Muscle layer of colon (tissue), 2 donors: Measurements from ENCODE around the gene ATOH8.
"Not testable (repeated sequence)": the region's sequence is repeated elsewhere in the genome, so short reads cannot be mapped to it uniquely, and the experiment has no call there.

Experiments used
- H3K27ac ChIP-seq: one replicate; pipeline ENCODE4 v1.7.0; 2013; ENCODE audit warnings: low read depth, mild to moderate bottlenecking, low read length, moderate library complexity
- H3K27me3 ChIP-seq, 2 donors: one replicate each; pipeline ENCODE4 v1.7.0; 2013; ENCODE audit warnings: low read length in 2 of 2, mild to moderate bottlenecking in 2 of 2; ENCODE audit not compliant: insufficient read depth in 2 of 2, control insufficient read depth in 1 of 2
- H3K36me3 ChIP-seq: one replicate; pipeline ENCODE4 v1.7.0; 2013; ENCODE audit warnings: mild to moderate bottlenecking, low read length; ENCODE audit not compliant: insufficient read depth
- H3K4me1 ChIP-seq: one replicate; pipeline ENCODE4 v1.7.0; 2013; ENCODE audit warnings: mild to moderate bottlenecking, low read length; ENCODE audit not compliant: insufficient read depth
- H3K4me3 ChIP-seq, 2 donors: one replicate each; pipeline ENCODE4 v1.7.0; 2013; ENCODE audit warnings: low read length in 2 of 2, low read depth in 1 of 2, mild to moderate bottlenecking in 1 of 2, moderate library complexity in 1 of 2
- H3K9ac ChIP-seq: one replicate; pipeline ENCODE4 v1.7.0; 2013; ENCODE audit warnings: low read length
- H3K9me3 ChIP-seq: one replicate; pipeline ENCODE4 v1.7.0; 2013; ENCODE audit warnings: mild to moderate bottlenecking, low read length
- donor health status: abdominal sarcoma.
- donor health status: Adenocarcinoma of cecum.

Gene ATOH8

DNA sequence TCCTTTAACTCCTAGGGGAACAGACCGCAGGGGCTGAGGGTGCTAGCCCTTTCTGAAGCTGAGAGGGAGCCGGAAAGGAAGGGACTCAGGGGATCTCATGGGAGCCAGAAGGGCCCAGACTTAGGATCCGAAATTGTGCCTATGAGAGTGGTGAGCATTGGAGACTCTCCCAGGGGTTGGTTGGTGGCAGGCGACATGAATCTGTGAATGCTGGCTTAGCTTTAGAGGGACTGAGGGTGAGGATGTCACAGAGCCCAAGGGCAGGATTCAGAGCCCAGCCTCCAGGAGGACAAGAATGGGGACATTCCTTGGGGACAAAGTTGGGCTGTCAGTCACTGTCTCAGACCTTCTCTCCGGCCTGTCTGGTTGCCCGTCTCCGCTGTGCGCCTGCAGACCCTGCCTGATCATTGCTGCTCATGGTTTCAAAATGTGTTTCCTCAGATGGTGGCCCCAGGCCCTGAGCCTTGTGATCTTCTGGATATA lies 42.2 kb upstream of the ATOH8 start:
- Histone ChIP-seq H3K9me3 (no peaks in the 10 kb centered on the region), H3K27ac (no peak overlapping the region), H3K27me3 (no peaks in the 10 kb centered on the region), H3K4me1 (peaks cover 13% of the 10 kb centered on the region), H3K9ac (no peak overlapping the region), H3K36me3 (no peaks in the 10 kb centered on the region), H3K4me3 (no peak overlapping the region)

- H3K9me3 ChIP-seq: no peaks in the 10 kb centered on the region
- H3K4me3 ChIP-seq: no peak overlapping the region
- H3K36me3 ChIP-seq: no peaks in the 10 kb centered on the region
- no peak overlapping the region for H3K27ac ChIP-seq
- no peak overlapping the region for H3K9ac ChIP-seq
- H3K4me1 ChIP-seq: peaks cover 13% of the 10 kb centered on the region
- no peaks in the 10 kb centered on the region for H3K27me3 ChIP-seq
These were observed 41.5 kb upstream of the ATOH8 start for GRCh38 chr2:85712336-85712735.

GRCh38 chr2:85712849-85713612 lies 40.8 kb upstream of the ATOH8 start:
- H3K27me3 ChIP-seq: no peaks in the 10 kb centered on the region
- H3K27ac ChIP-seq: no peak overlapping the region
- peaks cover 13% of the 10 kb centered on the region for H3K4me1 ChIP-seq
- H3K36me3 ChIP-seq: no peaks in the 10 kb centered on the region
- no peak overlapping the region for H3K4me3 ChIP-seq
- no peaks in the 10 kb centered on the region for H3K9me3 ChIP-seq
- H3K9ac ChIP-seq: no peak overlapping the region

GRCh38 chr2:85713836-85714235 lies 40.0 kb upstream of the ATOH8 start:
- Histone ChIP-seq H3K4me1 (peaks cover 13% of the 10 kb centered on the region), H3K9me3 (no peaks in the 10 kb centered on the region), H3K4me3 (no peak overlapping the region), H3K9ac (no peak overlapping the region), H3K36me3 (no peaks in the 10 kb centered on the region), H3K27me3 (no peaks in the 10 kb centered on the region), H3K27ac (no peak overlapping the region)

DNA sequence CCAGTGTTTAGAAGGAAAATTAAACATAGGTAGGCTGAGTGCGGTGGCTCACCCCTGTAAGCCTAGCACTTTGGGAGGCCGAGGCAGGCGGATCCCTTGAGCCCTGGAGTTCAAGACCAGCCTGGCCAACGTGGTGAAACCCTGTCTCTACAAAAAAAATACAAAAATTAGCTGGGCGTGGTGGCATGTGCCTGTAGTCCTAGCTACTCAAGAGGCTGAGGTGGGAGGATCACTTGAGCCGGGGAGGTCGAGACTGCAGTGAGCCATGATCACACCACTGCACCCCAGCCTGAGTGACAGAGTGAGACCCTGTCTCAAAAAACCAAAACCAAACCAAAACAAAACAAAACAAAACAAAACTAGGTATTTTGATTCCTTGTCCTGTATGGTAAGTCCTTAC lies 39.4 kb upstream of the ATOH8 start:
- H3K27ac ChIP-seq, H3K4me3 ChIP-seq, H3K9ac ChIP-seq, H3K27me3 ChIP-seq, H3K36me3 ChIP-seq, H3K9me3 ChIP-seq: not testable (repeated sequence)
- peaks cover 15% of the 10 kb centered on the region for H3K4me1 ChIP-seq

- peaks cover 16% of the 10 kb centered on the region for H3K4me1 ChIP-seq
- no peak overlapping the region for H3K9ac ChIP-seq
- H3K4me3 ChIP-seq: no peak overlapping the region
- H3K27me3 ChIP-seq: no peaks in the 10 kb centered on the region
- H3K9me3 ChIP-seq: no peaks in the 10 kb centered on the region
- H3K27ac ChIP-seq: no peak overlapping the region
- no peaks in the 10 kb centered on the region for H3K36me3 ChIP-seq
These were observed 39.0 kb upstream of the ATOH8 start for GRCh38 chr2:85714841-85715240.

DNA sequence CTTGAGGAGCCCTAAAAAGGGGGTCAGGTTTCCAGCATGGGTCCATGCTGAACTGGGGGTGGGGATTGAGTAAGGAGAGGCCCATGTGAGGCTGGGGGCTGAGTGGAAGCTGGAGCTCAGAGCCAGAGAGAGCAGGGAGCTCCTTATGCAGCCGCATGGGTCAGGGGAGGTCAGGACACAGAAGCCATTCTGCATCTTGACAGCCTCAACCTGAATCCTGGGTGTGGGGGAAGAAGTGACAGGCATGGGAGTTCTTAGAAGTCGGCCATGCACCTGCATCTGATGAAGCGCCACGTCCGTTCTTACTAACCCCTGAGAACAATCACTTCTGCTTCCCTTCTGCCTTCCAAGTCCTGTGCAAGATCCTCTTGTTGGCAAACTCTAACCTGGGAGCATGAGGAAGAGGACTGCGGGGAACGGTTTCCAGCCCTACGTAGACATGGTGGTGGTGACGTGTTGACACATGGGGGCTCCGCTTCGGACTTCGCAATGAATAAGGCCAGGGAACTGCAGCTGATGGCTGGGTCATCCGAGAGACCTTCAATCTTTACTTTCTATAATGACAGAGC lies 37.4 kb upstream of the ATOH8 start:
- Histone ChIP-seq H3K27ac (no peak overlapping the region), H3K4me3 (no peak overlapping the region), H3K36me3 (no peaks in the 10 kb centered on the region), H3K9me3 (no peaks in the 10 kb centered on the region), H3K9ac (no peak overlapping the region), H3K27me3 (no peaks in the 10 kb centered on the region), H3K4me1 (peaks cover 14% of the 10 kb centered on the region)

- H3K27ac ChIP-seq: no peak overlapping the region
- no peaks in the 10 kb centered on the region for H3K9me3 ChIP-seq
- peaks cover 11% of the 10 kb centered on the region for H3K4me1 ChIP-seq
- no peaks in the 10 kb centered on the region for H3K36me3 ChIP-seq
- no peak overlapping the region for H3K9ac ChIP-seq
- H3K4me3 ChIP-seq: no peak overlapping the region
- no peaks in the 10 kb centered on the region for H3K27me3 ChIP-seq
These were observed 36.3 kb upstream of the ATOH8 start for GRCh38 chr2:85717308-85718008.

DNA sequence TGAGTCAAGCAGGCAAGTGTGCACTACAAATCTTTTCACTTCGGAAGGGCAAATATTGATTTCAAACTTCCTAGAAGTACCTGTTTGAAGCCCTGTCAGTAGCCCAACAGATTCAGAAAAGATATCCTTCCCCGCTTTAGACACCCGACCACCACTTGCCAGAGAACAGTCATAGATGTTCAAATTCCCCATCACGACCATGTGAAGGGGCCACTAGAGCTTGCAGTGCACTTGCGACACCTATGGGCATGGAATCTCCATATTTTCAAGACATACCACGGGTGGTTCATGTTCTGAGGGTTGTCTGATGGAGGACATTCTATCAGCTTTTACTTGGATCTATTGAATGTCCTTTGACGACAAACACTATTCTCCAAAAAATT lies 35.8 kb upstream of the ATOH8 start:
- Histone ChIP-seq H3K9me3 (no peaks in the 10 kb centered on the region), H3K4me1 (peaks cover 11% of the 10 kb centered on the region), H3K27me3 (no peaks in the 10 kb centered on the region), H3K36me3 (no peaks in the 10 kb centered on the region), H3K9ac (no peak overlapping the region), H3K4me3 (no peak overlapping the region), H3K27ac (no peak overlapping the region)

- Histone ChIP-seq H3K27ac (no peak overlapping the region), H3K9ac (no peak overlapping the region), H3K4me1 (peaks cover 11% of the 10 kb centered on the region), H3K9me3 (no peaks in the 10 kb centered on the region), H3K36me3 (no peaks in the 10 kb centered on the region), H3K27me3 (no peaks in the 10 kb centered on the region), H3K4me3 (no peak overlapping the region)
These were observed 34.8 kb upstream of the ATOH8 start for GRCh38 chr2:85718885-85719492.

DNA sequence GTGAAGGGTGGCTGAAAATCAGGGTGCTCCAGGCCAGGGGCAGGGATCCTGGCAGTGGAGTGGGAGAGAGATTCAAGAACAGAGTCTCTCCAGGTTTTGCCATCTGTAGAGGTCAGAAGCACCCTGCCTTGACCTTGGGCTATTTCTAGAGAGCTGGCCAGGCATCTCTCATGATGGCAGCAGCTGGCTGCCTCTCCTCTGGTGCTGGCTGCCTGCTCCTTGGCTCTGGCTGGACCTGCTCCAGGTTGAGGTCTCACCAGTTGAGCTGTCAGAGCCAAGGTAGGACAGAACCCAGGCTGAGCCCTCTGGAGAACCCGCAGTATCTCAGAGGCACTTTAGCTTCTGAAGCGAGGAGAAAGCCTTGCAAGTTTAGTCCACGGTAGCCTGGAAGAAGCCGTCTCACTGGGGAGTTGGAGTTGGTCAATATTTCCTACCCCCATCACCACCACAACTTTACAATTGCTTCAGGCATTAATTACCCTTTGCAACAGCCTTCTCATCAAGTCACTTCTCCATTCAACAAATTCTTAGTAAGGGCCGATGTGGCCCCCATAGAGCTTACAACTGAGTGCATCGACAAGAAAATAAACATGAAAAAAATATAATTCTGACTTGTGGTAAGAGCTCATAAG lies 34.1 kb upstream of the ATOH8 start:
- no peak overlapping the region for H3K4me3 ChIP-seq
- no peaks in the 10 kb centered on the region for H3K9me3 ChIP-seq
- no peak overlapping the region for H3K27ac ChIP-seq
- H3K27me3 ChIP-seq: no peaks in the 10 kb centered on the region
- peaks cover 11% of the 10 kb centered on the region for H3K4me1 ChIP-seq
- no peak overlapping the region for H3K9ac ChIP-seq
- H3K36me3 ChIP-seq: no peaks in the 10 kb centered on the region
